HEK293 (cell line): ENCODE data around the gene TTLL7.
A peak's percentile ranks its signal among the peaks of the same experiment; 100 is the strongest.

Experiments
- CTCF ChIA-PET: fragments of 350-600 bp; formaldehyde crosslinking; extraction: SDS; loops from one replicate; lab custom pipeline; 2021; ENCODE audit warnings: antibody characterized with exemption; lab: Yijun Ruan, JAX
- POLR2A ChIA-PET: fragments of 300-600 bp; formaldehyde crosslinking; extraction: SDS; loops from one replicate; lab custom pipeline; 2020; ENCODE audit warnings: antibody characterized with exemption, inconsistent platforms; lab: Yijun Ruan, JAX
- H3K27ac ChIP-seq: fragments of 200-500 bp; sonication (Bioruptor generic); 2 replicates; pipeline ENCODE4 v1.5.1; 2014; ENCODE audit warnings: low read depth, low read length, control low read depth, inconsistent platforms; ENCODE audit errors: extremely low read depth
- H3K36me3 ChIP-seq, 2 experiments: fragments of 200-500 bp in 1 of 2; sonication (Bioruptor generic) in 1 of 2; 1 replicate in 1 of 2; 2 replicates in 1 of 2; pipeline ENCODE4 v1.5.1; 2014 to 2017; ENCODE audit warnings: inconsistent platforms in 2 of 2, low read length in 2 of 2; ENCODE audit not compliant: control insufficient read depth in 2 of 2, insufficient read depth in 1 of 2
- H3K4me1 ChIP-seq: fragments of 200-500 bp; sonication (Bioruptor generic); 2 replicates; pipeline ENCODE4 v1.5.1; 2014; ENCODE audit warnings: mild to moderate bottlenecking, low read length, inconsistent platforms; ENCODE audit not compliant: control insufficient read depth, insufficient read depth
- H3K4me3 ChIP-seq: 2 replicates; pipeline ENCODE4 v1.5.1; 2011; ENCODE audit warnings: low read depth, mild to moderate bottlenecking, control low read depth, low read length, moderate library complexity
- H3K9me3 ChIP-seq: fragments of 200-500 bp; sonication (Bioruptor generic); 2 replicates; pipeline ENCODE4 v1.5.1; 2014; ENCODE audit warnings: low read depth, low read length, inconsistent platforms; ENCODE audit not compliant: control insufficient read depth, insufficient read depth
- CTCF ChIP-seq: fragments of 450-650 bp; formaldehyde crosslinking; IDR thresholded peaks from 2 replicates; pipeline ENCODE4 v1.5.1; 2016; ENCODE audit warnings: missing biosample characterization, missing genetic modification characterization
- INSM2 ChIP-seq: fragments of 450-650 bp; formaldehyde crosslinking; IDR thresholded peaks from 2 replicates; pipeline ENCODE4 v1.5.1; 2016; ENCODE audit warnings: missing biosample characterization, missing genetic modification characterization
- MZF1 ChIP-seq: fragments of 450-650 bp; formaldehyde crosslinking; IDR thresholded peaks from 2 replicates; pipeline ENCODE4 v1.5.1; 2017; ENCODE audit warnings: missing biosample characterization, missing genetic modification characterization, borderline replicate concordance
- ZBTB44 ChIP-seq: fragments of 450-650 bp; IDR thresholded peaks from 2 replicates; pipeline ENCODE4 v1.5.1; 2018; ENCODE audit warnings: missing biosample characterization, mild to moderate bottlenecking, missing genetic modification characterization
- ZNF140 ChIP-seq: fragments of 450-650 bp; formaldehyde crosslinking; IDR thresholded peaks from 2 replicates; pipeline ENCODE4 v1.5.1; 2016; ENCODE audit warnings: missing biosample characterization, missing genetic modification characterization
- ZNF184 ChIP-seq: fragments of 450-650 bp; IDR thresholded peaks from 2 replicates; pipeline ENCODE4 v1.5.1; 2018; ENCODE audit warnings: missing biosample characterization, mild to moderate bottlenecking, missing genetic modification characterization
- ZNF449 ChIP-seq: fragments of 450-650 bp; formaldehyde crosslinking; IDR thresholded peaks from 2 replicates; pipeline ENCODE4 v1.5.1; 2017; ENCODE audit warnings: missing biosample characterization, mild to moderate bottlenecking, missing genetic modification characterization, moderate library complexity
- ZNF518A ChIP-seq: fragments of 450-650 bp; formaldehyde crosslinking; conservative IDR thresholded peaks from 2 replicates; pipeline ENCODE4 v1.5.1; 2016; ENCODE audit warnings: low read depth, missing biosample characterization, missing genetic modification characterization
- ZNF654 ChIP-seq: fragments of 450-650 bp; formaldehyde crosslinking; IDR thresholded peaks from 2 replicates; pipeline ENCODE4 v1.5.1; 2016; ENCODE audit warnings: low read depth, missing biosample characterization, missing genetic modification characterization
- ZSCAN16 ChIP-seq: fragments of 450-650 bp; formaldehyde crosslinking; IDR thresholded peaks from 2 replicates; pipeline ENCODE4 v1.5.1; 2016; ENCODE audit warnings: missing biosample characterization, missing genetic modification characterization

Gene TTLL7

GRCh38 chr1:83932281-83932680 lies 66.7 kb downstream of the TTLL7 start (continued):
- no peak for TF ChIP-seq ZNF518A
- TF ChIP-seq ZNF184 (tag by site-specific recombination), result no peak
- TF ChIP-seq ZSCAN16, result no peak
- no peak for TF ChIP-seq ZBTB44
- no peak for TF ChIP-seq ZNF449

- TF ChIP-seq INSM2 (tag by site-specific recombination) (no peak), MZF1 (tag by site-specific recombination) (no peak), ZNF140 (tag by site-specific recombination) (no peak), ZNF654 (tag by site-specific recombination) (peak; percentile 83), CTCF (tag by site-specific recombination) (peak; percentile 43; the same call in 1 of the 2 replicates)
- CTCF ChIA-PET, result interaction anchor here (0.5 to 6.4 kb wide), 21 partner anchors 10 to 1059 kb away, joined by 3 to 55 read pairs (median 4); no protein-coding TSS in a partner anchor
- H3K36me3 ChIP-seq, result no peaks in the 10 kb centered on the region
- POLR2A ChIA-PET, result interaction anchor here (0.8 kb wide), 1 partner anchor 67 kb away, joined by 3 read pairs; the partner anchor contains the start of gene TTLL7
- no peak overlapping the region for H3K27ac ChIP-seq
- H3K9me3 ChIP-seq, result no peaks in the 10 kb centered on the region
- H3K4me1 ChIP-seq, result no peaks in the 10 kb centered on the region
- H3K4me3 ChIP-seq, result no peak overlapping the region
Observed at GRCh38 chr1:83931658-83932253, 67.2 kb downstream of the TTLL7 start.
